Measurements from ENCODE around the gene TRAF3.

GRCh38 chr14:102859911-102860310 lies 82.7 kb downstream of the TRAF3 start:
- no peak for TF ChIP-seq POLR2A (IDR thresholded peaks at IDR 0.05)
- TF ChIP-seq CTCF (IDR thresholded peaks at IDR 0.05) = no peak

Data from thyroid gland (tissue), 4 donors.